ENCODE results near the gene PBX3. TPM values are rescaled to one million over a fixed set of nuclear protein-coding genes. Genes with fewer than 3 reads are reported as not detected.
A peak's percentile ranks its signal among the peaks of the same experiment; 100 is the strongest.

Gene PBX3
- total and polyA plus RNA-seq, 2 donors (not counting 1 experiment from before 2014, with no cell fraction given), result 35.8 to 51.8 TPM

DNA sequence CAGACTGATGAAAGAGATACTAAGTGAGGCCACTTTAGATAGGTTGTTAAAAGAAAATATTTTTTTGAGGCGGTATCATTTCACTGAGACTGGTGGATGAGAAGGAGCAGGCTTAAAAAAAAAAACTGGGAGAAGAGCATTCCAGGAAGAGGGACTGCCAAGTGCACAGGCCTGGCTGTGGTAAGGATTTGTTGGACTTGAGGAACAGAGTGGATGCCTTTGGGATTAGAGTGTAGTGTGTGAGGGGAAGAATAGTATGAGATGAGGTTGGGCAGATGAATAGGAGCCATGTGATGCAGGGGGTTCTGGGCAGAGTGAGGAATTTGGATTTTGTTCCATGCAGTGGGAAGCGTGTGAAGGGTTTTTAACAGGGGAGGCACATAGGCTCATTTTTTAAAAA, 57.9 kb downstream of the PBX3 start:
- Histone ChIP-seq H3K79me2 (ENCODE audit: control insufficient read depth, insufficient read depth, low read length) (peaks cover 15% of the 10 kb centered on the region), H3K4me1 (ENCODE audit: control insufficient read depth, extremely low read depth, insufficient read depth, low read length) (peaks cover 8% of the 10 kb centered on the region), H3K9ac (ENCODE audit: insufficient read depth, low read length) (no peak overlapping the region), H3K4me3 (replicated peaks in 1 of 4; ENCODE audit: control extremely low read depth in 1 of 4, insufficient read depth in 1 of 4, low read depth in 3 of 4, low read length in 4 of 4) (no peak overlapping the region), H3K36me3 (ENCODE audit: control insufficient read depth, insufficient read depth, low read length) (no peaks in the 10 kb centered on the region), H2AFZ (ENCODE audit: low read length) (no peak overlapping the region), H3K27ac (ENCODE audit: insufficient read depth, low read length) (peak overlapping the region; percentile 5), H3K9me3 (ENCODE audit: control insufficient read depth, insufficient read depth, low read depth, low read length) (no peaks in the 10 kb centered on the region), H4K20me1 (ENCODE audit: control insufficient read depth, extremely low read depth, insufficient read depth, low read length) (no peaks in the 10 kb centered on the region), H3K4me2 (ENCODE audit: extremely low read depth, insufficient read depth, low read length) (peak overlapping the region; percentile 3), H3K27me3 (ENCODE audit: control insufficient read depth, insufficient read depth, low read length) (no peaks in the 10 kb centered on the region)
- DNase-seq (ENCODE audit: low read depth in 2 of 2), result peak; percentile 62 to 97
- TF ChIP-seq CTCF (conservative IDR thresholded peaks at IDR 0.05 in 1 of 2, IDR thresholded peaks at IDR 0.05 in 1 of 2; ENCODE audit: low read depth in 1 of 2, low read length in 2 of 2) (no peak), EZH2 (IDR thresholded peaks at IDR 0.05; ENCODE audit: low read length, missing control alignments) (no peak)

- H3K4me1 ChIP-seq (ENCODE audit: control insufficient read depth, extremely low read depth, insufficient read depth, low read length), result peaks cover 8% of the 10 kb centered on the region
- H3K4me3 ChIP-seq (replicated peaks in 1 of 4; ENCODE audit: control extremely low read depth in 1 of 4, insufficient read depth in 1 of 4, low read depth in 3 of 4, low read length in 4 of 4), result no peak overlapping the region
- DNase-seq (ENCODE audit: low read depth in 2 of 2), result peak in 1 of 2 donors; percentile 41
- H3K27ac ChIP-seq (ENCODE audit: insufficient read depth, low read length), result peak overlapping the region; percentile 5
- H2AFZ ChIP-seq (ENCODE audit: low read length), result no peak overlapping the region
- no peaks in the 10 kb centered on the region for H3K36me3 ChIP-seq (ENCODE audit: control insufficient read depth, insufficient read depth, low read length)
- H3K9ac ChIP-seq (ENCODE audit: insufficient read depth, low read length), result no peak overlapping the region
- peak overlapping the region; percentile 3 for H3K4me2 ChIP-seq (ENCODE audit: extremely low read depth, insufficient read depth, low read length)
- TF ChIP-seq CTCF (conservative IDR thresholded peaks at IDR 0.05 in 1 of 2, IDR thresholded peaks at IDR 0.05 in 1 of 2; ENCODE audit: low read depth in 1 of 2, low read length in 2 of 2), result no peak
- no peak for TF ChIP-seq EZH2 (IDR thresholded peaks at IDR 0.05; ENCODE audit: low read length, missing control alignments)
- H3K79me2 ChIP-seq (ENCODE audit: control insufficient read depth, insufficient read depth, low read length), result peaks cover 15% of the 10 kb centered on the region
- H4K20me1 ChIP-seq (ENCODE audit: control insufficient read depth, extremely low read depth, insufficient read depth, low read length), result no peaks in the 10 kb centered on the region
- H3K27me3 ChIP-seq (ENCODE audit: control insufficient read depth, insufficient read depth, low read length), result no peaks in the 10 kb centered on the region
- no peaks in the 10 kb centered on the region for H3K9me3 ChIP-seq (ENCODE audit: control insufficient read depth, insufficient read depth, low read depth, low read length)
These were observed 58.4 kb downstream of the PBX3 start for GRCh38 chr9:125805586-125805985.

- no peaks in the 10 kb centered on the region for H3K36me3 ChIP-seq (ENCODE audit: control insufficient read depth, insufficient read depth, low read length)
- TF ChIP-seq CTCF (conservative IDR thresholded peaks at IDR 0.05 in 1 of 2, IDR thresholded peaks at IDR 0.05 in 1 of 2; ENCODE audit: low read depth in 1 of 2, low read length in 2 of 2), result no peak
- no peak for TF ChIP-seq EZH2 (IDR thresholded peaks at IDR 0.05; ENCODE audit: low read length, missing control alignments)
- peaks cover 26% of the 10 kb centered on the region for H3K79me2 ChIP-seq (ENCODE audit: control insufficient read depth, insufficient read depth, low read length)
- no peak overlapping the region for H3K9ac ChIP-seq (ENCODE audit: insufficient read depth, low read length)
- H3K27ac ChIP-seq (ENCODE audit: insufficient read depth, low read length), result no peak overlapping the region
- H3K4me1 ChIP-seq (ENCODE audit: control insufficient read depth, extremely low read depth, insufficient read depth, low read length), result peaks cover 8% of the 10 kb centered on the region
- no peak overlapping the region for H3K4me2 ChIP-seq (ENCODE audit: extremely low read depth, insufficient read depth, low read length)
- H4K20me1 ChIP-seq (ENCODE audit: control insufficient read depth, extremely low read depth, insufficient read depth, low read length), result no peaks in the 10 kb centered on the region
- peak; percentile 40 to 67 for DNase-seq (ENCODE audit: low read depth in 2 of 2)
- H3K27me3 ChIP-seq (ENCODE audit: control insufficient read depth, insufficient read depth, low read length), result no peaks in the 10 kb centered on the region
- no peak overlapping the region for H2AFZ ChIP-seq (ENCODE audit: low read length)
- H3K9me3 ChIP-seq (ENCODE audit: control insufficient read depth, insufficient read depth, low read depth, low read length), result no peaks in the 10 kb centered on the region
- no peak overlapping the region for H3K4me3 ChIP-seq (replicated peaks in 1 of 4; ENCODE audit: control extremely low read depth in 1 of 4, insufficient read depth in 1 of 4, low read depth in 3 of 4, low read length in 4 of 4)
These were observed 59.9 kb downstream of the PBX3 start for GRCh38 chr9:125807079-125807478.
